MCF 10A (cell line): ENCODE results near the gene CXCL11. TPM values are rescaled to one million over a fixed set of nuclear protein-coding genes. Genes with fewer than 3 reads are reported as not detected.

Experiments used
- BruUV-seq: library from RNA; stranded (reverse); fragments of 400-500 nt; replicated peaks from 2 replicates; lab custom pipeline; 2021; lab: Mats Ljungman, UMichigan
- CTCF ChIA-PET: fragments of 300-600 bp; sonication (Branson Sonifier 250); formaldehyde crosslinking; extraction: SDS; loops from one replicate; lab custom pipeline; 2021; ENCODE audit warnings: antibody characterized with exemption, inconsistent platforms; lab: Yijun Ruan, JAX
- POLR2A ChIA-PET: fragments of 300-600, 350-650 bp; sonication (Branson Sonifier 250); formaldehyde crosslinking; extraction: SDS; loops from one replicate; lab custom pipeline; 2020; ENCODE audit warnings: antibody characterized with exemption, inconsistent platforms; lab: Yijun Ruan, JAX
- DNase-seq: peaks from one replicate; pipeline ENCODE4 v3.0.0-alpha.2; 2018; ENCODE audit not compliant: unreplicated experiment
- H3K27ac Mint-ChIP-seq: one replicate; pipeline ENCODE4 v1.8.0; 2022; ENCODE audit warnings: mild to moderate bottlenecking, low read depth, mixed read lengths; ENCODE audit not compliant: unreplicated experiment
- H3K27me3 Mint-ChIP-seq: one replicate; pipeline ENCODE4 v1.8.0; 2022; ENCODE audit warnings: mixed read lengths; ENCODE audit not compliant: insufficient read depth, unreplicated experiment
- H3K36me3 Mint-ChIP-seq: one replicate; pipeline ENCODE4 v1.8.0; 2022; ENCODE audit warnings: mild to moderate bottlenecking, moderate library complexity, mixed read lengths; ENCODE audit not compliant: insufficient read depth, unreplicated experiment
- H3K4me1 Mint-ChIP-seq: one replicate; pipeline ENCODE4 v1.8.0; 2022; ENCODE audit warnings: mixed read lengths; ENCODE audit not compliant: insufficient read depth, unreplicated experiment
- H3K4me3 Mint-ChIP-seq: one replicate; pipeline ENCODE4 v1.8.0; 2022; ENCODE audit warnings: mild to moderate bottlenecking, moderate library complexity, mixed read lengths; ENCODE audit not compliant: unreplicated experiment
- H3K9me3 Mint-ChIP-seq: one replicate; pipeline ENCODE4 v1.8.0; 2022; ENCODE audit warnings: mixed read lengths; ENCODE audit not compliant: unreplicated experiment
- intact Hi-C: fragments of 100-400 bp; cut with micrococcal nuclease; formaldehyde crosslinking; loops from 2 replicates; pipeline ENCODE4 v1.14.1; 2022
- total RNA-seq: library from RNA; stranded (reverse); gene quantifications from 2 replicates; pipeline ENCODE4 v1.2.3, GENCODE V29; 2022
- TF ChIP-seq, protein P1 (sequence below): fragments of 200-600 bp; IDR thresholded peaks from one replicate; pipeline ENCODE4 v1.8.0; 2022; ENCODE audit warnings: antibody characterized with exemption, mild to moderate bottlenecking; ENCODE audit not compliant: unreplicated experiment

CXCL11 gene
- total RNA-seq, 1 experiment from 2014 or later: not detected

GRCh38 chr4:76022677-76023076 is 13.2 kb downstream of the CXCL11 start:
- Mint-ChIP-seq H3K27ac (no peak overlapping the region), H3K27me3 (no peaks in the 10 kb centered on the region), H3K9me3 (no peaks in the 10 kb centered on the region), H3K4me1 (no peaks in the 10 kb centered on the region), H3K4me3 (no peak overlapping the region), H3K36me3 (no peaks in the 10 kb centered on the region)
- POLR2A ChIA-PET: no interaction called here
- CTCF ChIA-PET: interaction anchor here (0.7 kb wide), 1 partner anchor 27 kb away, joined by 3 read pairs; no protein-coding TSS in a partner anchor
- TF ChIP-seq, protein P1, sequence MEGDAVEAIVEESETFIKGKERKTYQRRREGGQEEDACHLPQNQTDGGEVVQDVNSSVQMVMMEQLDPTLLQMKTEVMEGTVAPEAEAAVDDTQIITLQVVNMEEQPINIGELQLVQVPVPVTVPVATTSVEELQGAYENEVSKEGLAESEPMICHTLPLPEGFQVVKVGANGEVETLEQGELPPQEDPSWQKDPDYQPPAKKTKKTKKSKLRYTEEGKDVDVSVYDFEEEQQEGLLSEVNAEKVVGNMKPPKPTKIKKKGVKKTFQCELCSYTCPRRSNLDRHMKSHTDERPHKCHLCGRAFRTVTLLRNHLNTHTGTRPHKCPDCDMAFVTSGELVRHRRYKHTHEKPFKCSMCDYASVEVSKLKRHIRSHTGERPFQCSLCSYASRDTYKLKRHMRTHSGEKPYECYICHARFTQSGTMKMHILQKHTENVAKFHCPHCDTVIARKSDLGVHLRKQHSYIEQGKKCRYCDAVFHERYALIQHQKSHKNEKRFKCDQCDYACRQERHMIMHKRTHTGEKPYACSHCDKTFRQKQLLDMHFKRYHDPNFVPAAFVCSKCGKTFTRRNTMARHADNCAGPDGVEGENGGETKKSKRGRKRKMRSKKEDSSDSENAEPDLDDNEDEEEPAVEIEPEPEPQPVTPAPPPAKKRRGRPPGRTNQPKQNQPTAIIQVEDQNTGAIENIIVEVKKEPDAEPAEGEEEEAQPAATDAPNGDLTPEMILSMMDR: no peak
- DNase-seq: no peak
- BruUV-seq: no TSS peak
- intact Hi-C loops: no loop called here

GRCh38 chr4:76022031-76022430 is 13.8 kb downstream of the CXCL11 start:
- POLR2A ChIA-PET: interaction anchor here (0.5 kb wide), 1 partner anchor 427 kb away, joined by 3 read pairs; no protein-coding TSS in a partner anchor
- Mint-ChIP-seq H3K27ac (no peak overlapping the region), H3K27me3 (no peaks in the 10 kb centered on the region), H3K36me3 (no peaks in the 10 kb centered on the region), H3K4me1 (no peaks in the 10 kb centered on the region), H3K9me3 (no peaks in the 10 kb centered on the region), H3K4me3 (no peak overlapping the region)
- no peak for DNase-seq
- intact Hi-C loops: no loop called here
- CTCF ChIA-PET: interaction anchor here (1.0 kb wide), 1 partner anchor 45 kb away, joined by 4 read pairs; no protein-coding TSS in a partner anchor
- TF ChIP-seq, protein P1: no peak
- no TSS peak for BruUV-seq

- BruUV-seq: no TSS peak
- no peaks in the 10 kb centered on the region for H3K4me1 Mint-ChIP-seq
- no peak overlapping the region for H3K4me3 Mint-ChIP-seq
Measured at GRCh38 chr4:76017056-76017686, 18.7 kb downstream of the CXCL11 start.

DNA sequence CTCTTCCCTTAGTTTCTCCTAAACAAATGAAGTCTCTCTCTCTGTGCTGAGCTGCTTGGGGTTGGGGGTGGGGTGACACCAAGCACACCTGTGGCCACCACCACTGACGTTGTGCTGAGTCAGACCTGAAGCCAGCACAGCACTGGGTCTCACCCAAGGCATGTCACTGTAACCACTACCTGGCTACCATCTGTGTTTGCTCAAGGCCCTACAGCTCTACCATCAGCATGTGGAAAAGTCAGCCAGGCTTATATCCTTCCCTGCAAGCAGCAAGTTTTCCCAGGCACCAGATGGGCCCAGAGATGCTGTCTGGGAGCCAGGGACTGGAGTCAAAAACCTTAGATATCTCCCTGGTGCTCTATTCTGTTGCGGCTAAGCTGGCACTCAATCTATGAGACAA is 19.5 kb downstream of the CXCL11 start:
- TF ChIP-seq, protein P1: no peak
- no peaks in the 10 kb centered on the region for H3K9me3 Mint-ChIP-seq
- intact Hi-C loops: no loop called here
- CTCF ChIA-PET: no interaction called here
- POLR2A ChIA-PET: no interaction called here
- no peak for DNase-seq
- no TSS peak for BruUV-seq
- H3K4me3 Mint-ChIP-seq: no peak overlapping the region
- no peaks in the 10 kb centered on the region for H3K4me1 Mint-ChIP-seq
- peaks cover 10% of the 10 kb centered on the region for H3K27me3 Mint-ChIP-seq
- no peaks in the 10 kb centered on the region for H3K36me3 Mint-ChIP-seq
- no peak overlapping the region for H3K27ac Mint-ChIP-seq

More at GRCh38 chr4:76017056-76017686, 18.7 kb downstream of the CXCL11 start:
- no peaks in the 10 kb centered on the region for H3K9me3 Mint-ChIP-seq
- peaks cover 10% of the 10 kb centered on the region for H3K27me3 Mint-ChIP-seq
- POLR2A ChIA-PET: no interaction called here
- CTCF ChIA-PET: no interaction called here
- TF ChIP-seq, protein P1: no peak
- H3K27ac Mint-ChIP-seq: no peak overlapping the region
- DNase-seq: no peak
- intact Hi-C loops: no loop called here
- no peaks in the 10 kb centered on the region for H3K36me3 Mint-ChIP-seq
